T-cell (primary cell): ENCODE measurements around the gene KLHL40. TPM values are rescaled to one million over a fixed set of nuclear protein-coding genes. Genes with fewer than 3 reads are reported as not detected.

Experiments
- ATAC-seq, 4 experiments: fragments of 200-7000 bp in 3 of 4; fragments of 150-1000 bp in 1 of 4; cut with Tn5 transposase; replicated peaks in 1 of 4; 1 replicate in 3 of 4; 2 replicates in 1 of 4; pipeline ENCODE4 v1.10.0; 2021; ENCODE audit warnings: moderate library complexity in 3 of 4, mild to moderate bottlenecking in 2 of 4, moderate number of reproducible peaks in 1 of 4
- CTCF ChIA-PET, 2 donors: fragments of 300-600 bp; sonication (Branson Sonifier 250); formaldehyde crosslinking; loops; one replicate each; lab custom pipeline; 2022; ENCODE audit warnings: antibody characterized with exemption in 2 of 2; lab: Charles Lee
- POLR2A ChIA-PET, 2 donors: fragments of 300-600 bp; sonication (Branson Sonifier 250); formaldehyde crosslinking; loops; one replicate each; lab custom pipeline; 2022; ENCODE audit warnings: antibody characterized with exemption in 2 of 2; lab: Charles Lee
- DNase-seq, 35 experiments: peaks; one replicate each; pipeline versions ENCODE4 v3.0.0 to v3.0.0-alpha.2; 2013 to 2023
- H3K27ac ChIP-seq: one replicate; pipeline ENCODE4 v1.5.1; 2013; ENCODE audit warnings: low read length
- H3K27me3 ChIP-seq, 2 experiments: replicated peaks in 1 of 2; 1 replicate in 1 of 2; 2 replicates in 1 of 2; pipeline versions ENCODE4 v1.6.1 to v1.7.0; 2013; ENCODE audit warnings: low read length in 1 of 2, mixed read lengths in 1 of 2; ENCODE audit not compliant: control insufficient read depth in 2 of 2, insufficient read depth in 2 of 2; ENCODE audit errors: extremely low read depth in 1 of 2
- H3K36me3 ChIP-seq, 2 donors: 1 replicate in 1 of 2; 2 replicates in 1 of 2; pipeline versions ENCODE4 v1.6.1 to v1.7.0; 2013; ENCODE audit warnings: low read length in 1 of 2; ENCODE audit not compliant: control insufficient read depth in 2 of 2, insufficient read depth in 1 of 2; ENCODE audit errors: extremely low read depth in 1 of 2
- H3K4me1 ChIP-seq, 2 experiments: 1 replicate in 1 of 2; 2 replicates in 1 of 2; pipeline versions ENCODE4 v1.6.1 to v1.7.0; 2013; ENCODE audit warnings: low read length in 2 of 2, mixed read lengths in 1 of 2; ENCODE audit not compliant: insufficient read depth in 2 of 2, control insufficient read depth in 1 of 2; ENCODE audit errors: extremely low read depth in 1 of 2
- H3K4me3 ChIP-seq, 2 donors: 1 replicate in 1 of 2; 2 replicates in 1 of 2; pipeline versions ENCODE4 v1.5.1 to v1.7.0; 2013; ENCODE audit warnings: mild to moderate bottlenecking in 2 of 2, low read length in 1 of 2, moderate library complexity in 1 of 2; ENCODE audit not compliant: control insufficient read depth in 1 of 2; ENCODE audit errors: extremely low read depth in 1 of 2
- H3K9me3 ChIP-seq: 2 replicates; pipeline ENCODE4 v1.7.0; 2013
- H3K27ac Mint-ChIP-seq, 2 donors: one replicate each; pipeline ENCODE4 v1.8.0; 2020 to 2021; ENCODE audit warnings: mild to moderate bottlenecking in 2 of 2, mixed read lengths in 2 of 2
- H3K27me3 Mint-ChIP-seq, 2 donors: one replicate each; pipeline ENCODE4 v1.8.0; 2021 to 2022; ENCODE audit warnings: mixed read lengths in 2 of 2
- H3K36me3 Mint-ChIP-seq: one replicate; pipeline ENCODE4 v1.8.0; 2021; ENCODE audit warnings: mixed read lengths
- H3K4me1 Mint-ChIP-seq, 3 donors: one replicate each; pipeline ENCODE4 v1.8.0; 2020 to 2022; ENCODE audit warnings: mixed read lengths in 3 of 3, mild to moderate bottlenecking in 1 of 3
- H3K4me3 Mint-ChIP-seq, 3 donors: one replicate each; pipeline ENCODE4 v1.8.0; 2020 to 2022; ENCODE audit warnings: mild to moderate bottlenecking in 3 of 3, mixed read lengths in 3 of 3, moderate library complexity in 3 of 3
- H3K9me3 Mint-ChIP-seq, 3 donors: one replicate each; pipeline ENCODE4 v1.8.0; 2020 to 2022; ENCODE audit warnings: mixed read lengths in 3 of 3
- WGBS: methylation state at CpG from one replicate; pipeline ENCODE4 v1.1.5; 2013; ENCODE audit warnings: missing lambda C conversion rate; ENCODE audit not compliant: insufficient coverage; 5-methylcytosine and 5-hydroxymethylcytosine counted together
- total RNA-seq, 35 experiments: library from RNA in 6 of 35; stranded (reverse) in 6 of 35; fragments of 120-200 nt in 1 of 35; gene quantifications; one replicate each; pipeline versions ENCODE4 v1.2.1 to v1.2.4 and lab custom pipeline; 2013 to 2026

The KLHL40 gene
- total RNA-seq, 5 donors from 2014 or later (not counting 1 experiment from before 2014, with no cell fraction given) = not detected

GRCh38 chr3:42705962-42706585, 20.7 kb downstream of the KLHL40 start:
- DNase-seq (peak in 1 of 35 experiments; percentile 4), ATAC-seq (no peak)
- Histone ChIP-seq H3K4me3 (no peak overlapping the region), H3K9me3 (no peaks in the 10 kb centered on the region), H3K27ac (no peak overlapping the region), H3K27me3 (peaks cover 0 to 49% of the 10 kb centered on the region in 2 experiments), H3K4me1 (peaks cover 0 to 6% of the 10 kb centered on the region in 2 experiments), H3K36me3 (no peaks in the 10 kb centered on the region)
- H3K27me3 Mint-ChIP-seq = peaks cover 5 to 8% of the 10 kb centered on the region in 2 donors
- H3K9me3 Mint-ChIP-seq = no peaks in the 10 kb centered on the region
- no peak overlapping the region for H3K27ac Mint-ChIP-seq
- peaks cover 0 to 3% (median 0%) of the 10 kb centered on the region in 3 donors for H3K4me1 Mint-ChIP-seq
- WGBS = 82% methylated on average over 8 of the region's 10 CpGs
- ChIA-PET CTCF (interaction anchor here in 1 of 2 donors (0.6 kb wide), 1 partner anchor 141 kb away, joined by 3 read pairs; no protein-coding TSS in a partner anchor), POLR2A (no interaction called here)
- no peaks in the 10 kb centered on the region for H3K36me3 Mint-ChIP-seq
- no peak overlapping the region for H3K4me3 Mint-ChIP-seq

GRCh38 chr3:42706721-42707619, 21.6 kb downstream of the KLHL40 start:
- Histone ChIP-seq H3K27me3 (peaks cover 0 to 40% of the 10 kb centered on the region in 2 experiments), H3K9me3 (no peaks in the 10 kb centered on the region), H3K4me3 (no peak overlapping the region), H3K36me3 (no peaks in the 10 kb centered on the region), H3K4me1 (no peaks in the 10 kb centered on the region), H3K27ac (no peak overlapping the region)
- DNase-seq (peak in 2 of 35 experiments; percentile 5 to 22), ATAC-seq (no peak)
- CTCF ChIA-PET = no interaction called here
- Mint-ChIP-seq H3K36me3 (no peaks in the 10 kb centered on the region), H3K4me1 (no peaks in the 10 kb centered on the region), H3K4me3 (no peak overlapping the region), H3K27me3 (peaks cover 5 to 8% of the 10 kb centered on the region in 2 donors), H3K9me3 (no peaks in the 10 kb centered on the region), H3K27ac (no peak overlapping the region)
- 69% methylated on average over 3 of the region's 7 CpGs for WGBS
- POLR2A ChIA-PET = no interaction called here

DNA sequence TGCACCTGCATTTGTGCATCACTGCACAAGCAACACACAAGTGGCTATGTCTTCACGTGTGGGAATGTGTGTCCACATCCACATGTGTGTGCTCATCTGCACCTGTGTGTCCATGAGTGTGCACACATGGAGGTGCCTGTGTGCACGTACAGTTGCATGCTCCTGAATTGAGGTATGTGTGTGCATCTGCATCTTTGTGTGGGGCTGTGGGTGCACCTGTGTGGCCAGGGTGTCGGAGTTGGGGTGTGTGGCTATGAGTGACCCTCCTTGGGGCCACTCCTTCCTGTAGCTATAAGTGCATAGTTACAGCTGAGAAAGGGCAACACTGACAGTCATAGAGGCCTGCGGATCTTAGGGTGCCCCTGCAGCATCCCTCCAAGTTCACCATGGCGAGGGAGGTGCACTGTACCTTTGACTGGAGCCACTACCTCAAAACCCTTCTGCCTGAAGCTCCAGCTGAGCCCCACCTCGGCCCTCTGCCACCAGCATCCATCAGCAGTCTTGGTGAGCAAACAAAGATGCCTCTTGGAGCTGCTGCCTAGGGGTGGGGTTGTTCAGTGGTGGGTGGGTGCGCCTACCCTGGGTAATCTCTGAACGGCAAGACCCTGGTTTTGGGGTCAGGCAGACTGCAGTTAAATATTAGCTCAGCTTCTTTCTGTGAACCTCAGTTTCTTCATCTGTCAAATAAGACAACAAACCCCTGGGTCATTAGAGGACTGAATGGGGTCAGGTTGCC, 22.5 kb downstream of the KLHL40 start:
- ATAC-seq = no peak
- H3K27me3 Mint-ChIP-seq = peaks cover 5 to 8% of the 10 kb centered on the region in 2 donors
- H3K9me3 Mint-ChIP-seq = no peaks in the 10 kb centered on the region
- Histone ChIP-seq H3K27ac (no peak overlapping the region), H3K36me3 (no peaks in the 10 kb centered on the region), H3K9me3 (no peaks in the 10 kb centered on the region), H3K27me3 (peaks cover 0 to 40% of the 10 kb centered on the region in 2 experiments), H3K4me3 (no peak overlapping the region), H3K4me1 (no peaks in the 10 kb centered on the region)
- POLR2A ChIA-PET = no interaction called here
- no peak overlapping the region for H3K27ac Mint-ChIP-seq
- DNase-seq = peak in 2 of 35 experiments; percentile 3 to 10
- CTCF ChIA-PET = no interaction called here
- whole genome bisulfite sequencing = 63% methylated on average over 3 of the region's 8 CpGs
- no peaks in the 10 kb centered on the region for H3K4me1 Mint-ChIP-seq
- H3K4me3 Mint-ChIP-seq = no peak overlapping the region
- H3K36me3 Mint-ChIP-seq = no peaks in the 10 kb centered on the region

DNA sequence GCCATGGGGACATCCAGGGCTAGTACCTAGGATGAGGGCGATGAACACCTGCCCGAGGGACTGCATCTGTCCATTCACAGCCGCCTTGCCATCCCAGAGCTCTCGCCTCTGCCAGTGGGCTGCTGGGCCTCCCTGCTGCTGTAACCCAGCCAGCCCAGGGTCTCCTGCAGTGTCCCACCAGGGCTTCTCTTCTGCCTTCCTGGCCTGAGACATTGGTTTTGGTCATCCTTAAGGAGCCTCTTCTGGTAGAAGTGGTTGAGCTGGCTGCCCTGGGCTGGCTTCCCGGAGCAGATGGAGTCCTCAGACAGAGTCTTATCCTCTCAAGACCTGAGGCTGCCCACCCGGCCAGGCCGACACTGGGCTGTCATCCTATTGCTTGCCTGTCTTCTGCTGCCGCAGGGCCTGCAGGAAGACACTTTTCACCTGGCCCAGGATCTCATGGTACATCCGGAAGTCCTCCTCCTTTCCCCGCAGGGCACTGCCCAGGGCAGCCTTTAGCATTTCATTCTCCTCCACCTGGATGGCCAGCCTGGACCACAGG, 23.3 kb downstream of the KLHL40 start:
- no peaks in the 10 kb centered on the region for H3K9me3 ChIP-seq
- Mint-ChIP-seq H3K9me3 (no peaks in the 10 kb centered on the region), H3K27ac (no peak overlapping the region), H3K36me3 (no peaks in the 10 kb centered on the region), H3K4me3 (no peak overlapping the region), H3K27me3 (peaks cover 5 to 6% of the 10 kb centered on the region in 2 donors), H3K4me1 (no peaks in the 10 kb centered on the region)
- POLR2A ChIA-PET = no interaction called here
- no peaks in the 10 kb centered on the region for H3K4me1 ChIP-seq
- no peak overlapping the region for H3K4me3 ChIP-seq
- CTCF ChIA-PET = no interaction called here
- ATAC-seq (no peak), DNase-seq (peak in 2 of 35 experiments; percentile 4 to 17)
- 80% methylated on average over 10 of the region's 10 CpGs for WGBS
- no peaks in the 10 kb centered on the region for H3K36me3 ChIP-seq
- H3K27me3 ChIP-seq = peaks cover 0 to 44% of the 10 kb centered on the region in 2 experiments
- H3K27ac ChIP-seq = no peak overlapping the region

GRCh38 chr3:42709621-42710020, 24.3 kb downstream of the KLHL40 start:
- ATAC-seq (no peak), DNase-seq (peak in 2 of 35 experiments; percentile 10)
- peaks cover 0 to 44% of the 10 kb centered on the region in 2 experiments for H3K27me3 ChIP-seq
- ChIA-PET POLR2A (no interaction called here), CTCF (interaction anchor here in 1 of 2 donors (0.6 kb wide), 1 partner anchor 124 kb away, joined by 7 read pairs; no protein-coding TSS in a partner anchor)
- H3K36me3 ChIP-seq = no peaks in the 10 kb centered on the region
- H3K27ac ChIP-seq = no peak overlapping the region
- Mint-ChIP-seq H3K4me1 (no peaks in the 10 kb centered on the region), H3K4me3 (no peak overlapping the region), H3K27ac (no peak overlapping the region), H3K36me3 (no peaks in the 10 kb centered on the region), H3K27me3 (peaks cover 5 to 6% of the 10 kb centered on the region in 2 donors), H3K9me3 (no peaks in the 10 kb centered on the region)
- no peaks in the 10 kb centered on the region for H3K9me3 ChIP-seq
- 89% methylated on average over 5 of the region's 10 CpGs for WGBS
- H3K4me1 ChIP-seq = no peaks in the 10 kb centered on the region
- no peak overlapping the region for H3K4me3 ChIP-seq
